HL-60 (cell line): ENCODE data around the gene PCOLCE2.

Source experiments
- DNase-seq, 2 experiments: peaks; one replicate each; pipeline ENCODE4 v3.0.0-alpha.2; 2010 to 2020; ENCODE audit warnings: low read depth in 1 of 2, low spot score in 1 of 2
- H3K27ac ChIP-seq: fragments of 250-450 bp; sonication (Bioruptor Pico); replicated peaks from 2 replicates; pipeline ENCODE4 v1.5.1; 2020; ENCODE audit warnings: mild to moderate bottlenecking, moderate library complexity
- H3K27me3 ChIP-seq: fragments of 250-450 bp; sonication (Bioruptor Pico); 2 replicates; pipeline ENCODE4 v1.5.1; 2021; ENCODE audit warnings: mild to moderate bottlenecking, moderate library complexity; ENCODE audit not compliant: insufficient read depth, poor library complexity, severe bottlenecking
- H3K4me3 ChIP-seq: replicated peaks from 2 replicates; pipeline ENCODE4 v1.5.1; 2011; ENCODE audit warnings: mild to moderate bottlenecking, control low read depth, low read length; ENCODE audit not compliant: insufficient read depth
- CTCF ChIP-seq: IDR thresholded peaks from one replicate; pipeline ENCODE4 v1.5.1; 2011; ENCODE audit warnings: low read length, control low read depth, inconsistent platforms; ENCODE audit not compliant: insufficient read depth
- GABPA ChIP-seq: IDR thresholded peaks from 2 replicates; pipeline ENCODE4 v1.6.1; 2012; ENCODE audit warnings: low read depth
- POLR2AphosphoS5 ChIP-seq: IDR thresholded peaks from 2 replicates; pipeline ENCODE4 v1.6.1; 2012; ENCODE audit warnings: low read depth
- REST ChIP-seq: IDR thresholded peaks from 2 replicates; pipeline ENCODE4 v1.6.1; 2012; ENCODE audit warnings: low read depth; ENCODE audit not compliant: insufficient replicate concordance
- SPI1 ChIP-seq: IDR thresholded peaks from 2 replicates; pipeline ENCODE4 v1.6.1; 2012; ENCODE audit warnings: low read depth, mild to moderate bottlenecking, borderline replicate concordance

PCOLCE2 gene

GRCh38 chr3:142898346-142899213 is 9.7 kb upstream of the PCOLCE2 start:
- H3K4me3 ChIP-seq = no peak overlapping the region
- DNase-seq = no peak
- no peaks in the 10 kb centered on the region for H3K27me3 ChIP-seq
- no peak for TF ChIP-seq SPI1
- TF ChIP-seq GABPA = no peak
- no peak for TF ChIP-seq POLR2AphosphoS5
- TF ChIP-seq CTCF = no peak
- no peak for TF ChIP-seq REST
- H3K27ac ChIP-seq = no peak overlapping the region

DNA sequence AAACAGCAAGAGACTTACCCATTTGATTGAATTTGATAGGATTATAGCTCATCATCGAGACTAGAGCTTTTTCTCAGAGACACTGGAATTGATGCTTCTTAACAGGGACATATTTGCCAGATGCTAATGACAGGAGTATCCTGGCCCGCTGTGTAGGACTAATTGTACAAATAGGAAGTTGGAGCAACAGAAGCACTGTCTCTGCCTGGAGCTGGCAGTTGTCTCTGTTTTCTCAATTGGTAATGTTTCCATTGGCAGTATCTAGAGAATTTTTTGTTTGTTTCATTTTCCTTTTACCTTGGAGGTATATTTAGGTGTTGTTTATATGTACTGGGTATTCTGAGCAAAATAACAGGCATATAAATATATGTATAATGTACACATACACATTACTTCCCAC is 8.9 kb upstream of the PCOLCE2 start:
- TF ChIP-seq GABPA (no peak), POLR2AphosphoS5 (no peak), CTCF (no peak), REST (no peak), SPI1 (no peak)
- Histone ChIP-seq H3K4me3 (no peak overlapping the region), H3K27me3 (no peaks in the 10 kb centered on the region), H3K27ac (no peak overlapping the region)
- DNase-seq = no peak

GRCh38 chr3:142896996-142897395 is 8.1 kb upstream of the PCOLCE2 start:
- TF ChIP-seq GABPA (no peak), SPI1 (no peak)
- no peak overlapping the region for H3K27ac ChIP-seq

DNA sequence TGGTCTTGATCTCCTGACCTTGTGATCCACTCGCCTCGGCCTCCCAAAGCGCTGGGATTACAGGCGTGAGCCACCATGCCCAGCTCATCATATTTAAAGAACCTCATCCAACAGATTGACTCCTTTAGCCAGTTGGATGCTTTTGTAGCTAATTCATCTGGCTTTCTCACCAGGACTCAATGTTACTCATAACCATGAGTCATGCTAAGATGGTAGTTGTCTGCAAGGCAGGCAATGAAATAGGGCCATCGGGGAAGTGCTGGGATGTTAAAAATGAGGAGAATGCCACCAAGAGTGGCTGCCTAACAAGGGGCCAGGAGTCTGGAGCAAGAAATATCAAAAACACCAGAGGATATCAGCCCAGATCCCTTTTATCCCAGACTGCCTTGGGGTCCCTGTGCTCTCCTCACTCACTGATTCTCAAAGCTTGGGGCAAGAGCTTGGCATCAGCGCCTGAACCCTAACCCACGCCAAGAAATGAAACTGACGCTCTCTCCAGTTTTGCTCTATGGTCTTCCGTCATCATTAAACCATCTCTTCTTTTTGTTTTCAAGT is 7.4 kb upstream of the PCOLCE2 start:
- TF ChIP-seq GABPA (no peak), REST (no peak), POLR2AphosphoS5 (no peak), SPI1 (no peak), CTCF (no peak)
- no peak overlapping the region for H3K4me3 ChIP-seq
- no peak overlapping the region for H3K27ac ChIP-seq
- no peaks in the 10 kb centered on the region for H3K27me3 ChIP-seq
- no peak for DNase-seq

More at GRCh38 chr3:142896996-142897395, 8.1 kb upstream of the PCOLCE2 start:
- Histone ChIP-seq H3K4me3 (no peak overlapping the region), H3K27me3 (no peaks in the 10 kb centered on the region)
- DNase-seq = no peak
